ENCODE data around the gene RHBDL1. TPM values are rescaled to one million over a fixed set of nuclear protein-coding genes. Genes with fewer than 3 reads are reported as not detected.

Gene RHBDL1
- total and polyA plus RNA-seq, 2 donors (not counting 1 experiment from before 2014, with no cell fraction given): 0.76 to 7.1 TPM

- H3K9me3 ChIP-seq (ENCODE audit: control insufficient read depth, insufficient read depth, low read depth, low read length): no peaks in the 10 kb centered on the region
- peaks cover 21% of the 10 kb centered on the region for H3K27me3 ChIP-seq (ENCODE audit: control insufficient read depth, insufficient read depth, low read length)
- H3K36me3 ChIP-seq (ENCODE audit: control insufficient read depth, insufficient read depth, low read length): no peaks in the 10 kb centered on the region
- H4K20me1 ChIP-seq (ENCODE audit: control insufficient read depth, extremely low read depth, insufficient read depth, low read length): no peaks in the 10 kb centered on the region
- peaks cover 5% of the 10 kb centered on the region for H3K4me1 ChIP-seq (ENCODE audit: control insufficient read depth, extremely low read depth, insufficient read depth, low read length)
- H3K79me2 ChIP-seq (ENCODE audit: control insufficient read depth, insufficient read depth, low read length): peaks cover 6% of the 10 kb centered on the region
- H3K9ac ChIP-seq (ENCODE audit: insufficient read depth, low read length): no peak overlapping the region
- TF ChIP-seq EZH2 (IDR thresholded peaks at IDR 0.05; ENCODE audit: low read length, missing control alignments) (peak; percentile 78), CTCF (conservative IDR thresholded peaks at IDR 0.05 in 1 of 2, IDR thresholded peaks at IDR 0.05 in 1 of 2; ENCODE audit: low read depth in 1 of 2, low read length in 2 of 2) (no peak)
- H2AFZ ChIP-seq (ENCODE audit: low read length): no peak overlapping the region
- no peak overlapping the region for H3K4me3 ChIP-seq (replicated peaks in 1 of 4; ENCODE audit: control extremely low read depth in 1 of 4, insufficient read depth in 1 of 4, low read depth in 3 of 4, low read length in 4 of 4)
- H3K27ac ChIP-seq (ENCODE audit: insufficient read depth, low read length): no peak overlapping the region
- DNase-seq (ENCODE audit: low read depth in 2 of 2): no peak
- no peak overlapping the region for H3K4me2 ChIP-seq (ENCODE audit: extremely low read depth, insufficient read depth, low read length)
These were observed 17.9 kb downstream of the RHBDL1 start for GRCh38 chr16:693364-693763.

- Histone ChIP-seq H3K9ac (ENCODE audit: insufficient read depth, low read length) (no peak overlapping the region), H4K20me1 (ENCODE audit: control insufficient read depth, extremely low read depth, insufficient read depth, low read length) (no peaks in the 10 kb centered on the region), H3K9me3 (ENCODE audit: control insufficient read depth, insufficient read depth, low read depth, low read length) (no peaks in the 10 kb centered on the region), H3K79me2 (ENCODE audit: control insufficient read depth, insufficient read depth, low read length) (peaks cover 6% of the 10 kb centered on the region), H3K4me2 (ENCODE audit: extremely low read depth, insufficient read depth, low read length) (no peak overlapping the region), H2AFZ (ENCODE audit: low read length) (no peak overlapping the region), H3K4me1 (ENCODE audit: control insufficient read depth, extremely low read depth, insufficient read depth, low read length) (peaks cover 5% of the 10 kb centered on the region), H3K36me3 (ENCODE audit: control insufficient read depth, insufficient read depth, low read length) (no peaks in the 10 kb centered on the region), H3K27ac (ENCODE audit: insufficient read depth, low read length) (no peak overlapping the region), H3K27me3 (ENCODE audit: control insufficient read depth, insufficient read depth, low read length) (peaks cover 21% of the 10 kb centered on the region), H3K4me3 (replicated peaks in 1 of 4; ENCODE audit: control extremely low read depth in 1 of 4, insufficient read depth in 1 of 4, low read depth in 3 of 4, low read length in 4 of 4) (no peak overlapping the region)
- no peak for DNase-seq (ENCODE audit: low read depth in 2 of 2)
- TF ChIP-seq CTCF (conservative IDR thresholded peaks at IDR 0.05 in 1 of 2, IDR thresholded peaks at IDR 0.05 in 1 of 2; ENCODE audit: low read depth in 1 of 2, low read length in 2 of 2): no peak
These were observed 18.3 kb downstream of the RHBDL1 start for GRCh38 chr16:693766-694165.

- Histone ChIP-seq H3K27me3 (ENCODE audit: control insufficient read depth, insufficient read depth, low read length) (peaks cover 21% of the 10 kb centered on the region), H3K4me1 (ENCODE audit: control insufficient read depth, extremely low read depth, insufficient read depth, low read length) (peaks cover 5% of the 10 kb centered on the region)
- TF ChIP-seq EZH2 (IDR thresholded peaks at IDR 0.05; ENCODE audit: low read length, missing control alignments) (peak; percentile 99), CTCF (conservative IDR thresholded peaks at IDR 0.05 in 1 of 2, IDR thresholded peaks at IDR 0.05 in 1 of 2; ENCODE audit: low read depth in 1 of 2, low read length in 2 of 2) (no peak)
These were observed 18.9 kb downstream of the RHBDL1 start for GRCh38 chr16:694187-694862.

More at GRCh38 chr16:694187-694862, 18.9 kb downstream of the RHBDL1 start:
- Histone ChIP-seq H4K20me1 (ENCODE audit: control insufficient read depth, extremely low read depth, insufficient read depth, low read length) (no peaks in the 10 kb centered on the region), H3K9ac (ENCODE audit: insufficient read depth, low read length) (no peak overlapping the region), H3K4me3 (replicated peaks in 1 of 4; ENCODE audit: control extremely low read depth in 1 of 4, insufficient read depth in 1 of 4, low read depth in 3 of 4, low read length in 4 of 4) (no peak overlapping the region), H3K9me3 (ENCODE audit: control insufficient read depth, insufficient read depth, low read depth, low read length) (no peaks in the 10 kb centered on the region), H3K36me3 (ENCODE audit: control insufficient read depth, insufficient read depth, low read length) (no peaks in the 10 kb centered on the region), H2AFZ (ENCODE audit: low read length) (no peak overlapping the region), H3K4me2 (ENCODE audit: extremely low read depth, insufficient read depth, low read length) (no peak overlapping the region), H3K79me2 (ENCODE audit: control insufficient read depth, insufficient read depth, low read length) (peaks cover 2% of the 10 kb centered on the region), H3K27ac (ENCODE audit: insufficient read depth, low read length) (no peak overlapping the region)
- DNase-seq (ENCODE audit: low read depth in 2 of 2): no peak

Data from fibroblast of lung (primary cell).